COLO668 (cell line): ENCODE results near the gene FTL.

ENCODE experiments used
- DNase-seq: peaks from one replicate; lab custom pipeline; 2025; ENCODE audit not compliant: unreplicated experiment; lab: John Stamatoyannopoulos, UW

FTL gene

GRCh38 chr19:48965806-48966540 is 864 bp downstream of the FTL start:
- DNase-seq = peak; percentile 86

GRCh38 chr19:48966541-48967345 is 1.6 kb downstream of the FTL start:
- DNase-seq = no peak

GRCh38 chr19:48967346-48968178 is 2.5 kb downstream of the FTL start:
- no peak for DNase-seq

DNA sequence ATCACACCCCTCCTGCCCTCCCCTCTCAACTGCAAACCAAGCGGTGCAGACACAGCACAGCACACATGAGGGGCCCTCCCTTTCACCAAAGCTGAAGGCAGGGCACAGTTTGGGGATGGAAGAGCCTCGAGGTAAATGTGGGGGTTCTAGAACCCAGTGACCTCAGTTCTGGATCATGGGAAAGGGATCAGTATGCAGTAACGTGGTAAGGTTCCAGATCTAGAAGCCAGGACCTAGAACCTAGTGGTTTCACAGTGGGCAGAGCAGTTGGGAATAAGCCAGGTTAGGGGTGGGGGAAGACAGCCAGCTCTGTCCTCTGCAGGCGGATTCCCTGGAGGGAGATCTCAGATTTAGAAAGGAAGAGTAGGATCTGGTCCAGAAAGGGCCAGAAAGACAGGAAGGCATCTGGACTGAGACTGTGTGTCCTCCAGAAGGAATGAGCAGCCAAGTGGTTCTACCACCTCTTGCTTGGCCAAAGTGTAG is 3.1 kb downstream of the FTL start:
- no peak for DNase-seq

- DNase-seq = no peak
Measured at GRCh38 chr19:48968813-48969218, 3.7 kb downstream of the FTL start.

- DNase-seq = no peak
Measured at GRCh38 chr19:48969276-48970138, 4.4 kb downstream of the FTL start.

GRCh38 chr19:48970139-48970766 is 5.1 kb downstream of the FTL start:
- DNase-seq = no peak

DNA sequence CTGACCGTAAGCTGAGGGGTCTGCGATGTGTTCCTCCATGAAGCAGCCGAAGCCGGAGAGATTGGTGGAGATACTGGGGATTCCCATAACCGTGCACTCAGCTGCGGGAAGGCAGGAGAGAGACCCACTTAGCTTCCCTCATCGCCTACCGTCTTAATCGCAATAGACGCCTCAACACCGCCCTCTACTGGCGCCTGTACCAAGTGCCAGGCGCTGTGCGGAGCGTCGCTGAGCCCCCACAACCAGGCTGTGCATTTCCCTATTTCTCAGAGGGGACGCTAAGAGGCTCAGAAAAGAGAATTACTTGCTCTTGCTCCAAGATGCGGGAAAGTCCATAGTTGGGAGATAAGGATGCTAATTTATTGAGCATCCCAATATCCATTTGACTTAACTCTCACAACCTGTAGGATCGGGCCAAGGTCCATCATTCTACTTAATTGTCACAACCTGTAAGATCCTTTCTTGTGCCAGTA is 5.8 kb downstream of the FTL start:
- peak; percentile 81 for DNase-seq

DNA sequence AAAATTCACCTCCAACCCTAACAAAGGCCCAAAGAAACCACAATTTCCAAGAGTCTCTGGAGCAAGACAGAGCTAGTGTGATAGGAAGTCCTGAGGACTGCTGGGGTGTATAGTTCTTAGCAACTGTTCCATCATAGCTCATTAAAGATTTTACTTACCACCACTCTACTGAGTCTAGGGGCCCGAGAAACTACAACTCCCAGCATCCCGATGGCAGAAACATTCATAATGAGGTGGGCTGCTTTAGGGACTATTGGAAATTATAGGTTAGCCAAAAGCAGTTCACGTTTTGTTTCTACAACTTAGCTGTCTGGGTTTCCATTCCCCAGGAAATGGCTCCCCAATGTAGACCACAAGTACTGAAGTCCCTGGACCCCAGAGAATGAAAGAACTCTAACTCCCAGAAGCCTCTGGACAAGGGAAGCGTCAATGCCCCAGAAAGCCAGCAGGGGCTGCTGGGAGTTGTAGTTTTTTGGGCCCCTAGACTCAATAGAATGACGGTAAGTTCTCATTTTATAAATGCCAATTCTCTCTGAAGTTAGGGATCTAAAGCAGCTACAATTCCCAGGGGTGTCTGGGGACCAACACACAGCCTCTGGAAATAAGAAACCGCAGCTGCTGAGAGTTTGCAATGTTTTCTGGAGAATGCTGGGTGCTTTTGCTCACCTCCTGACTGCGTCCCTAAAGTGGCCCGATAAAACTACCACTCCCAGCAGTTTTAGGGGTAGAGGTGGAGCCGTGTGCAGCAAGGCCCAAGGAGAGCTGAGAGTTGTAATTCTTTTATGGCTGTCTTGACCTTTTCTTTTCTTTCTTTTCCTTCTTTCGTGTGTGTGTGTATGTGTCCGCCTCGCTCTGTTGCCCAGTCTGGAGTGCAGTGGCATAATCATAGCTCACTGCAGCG is 11.1 kb downstream of the FTL start:
- peak; percentile 28 for DNase-seq

DNA sequence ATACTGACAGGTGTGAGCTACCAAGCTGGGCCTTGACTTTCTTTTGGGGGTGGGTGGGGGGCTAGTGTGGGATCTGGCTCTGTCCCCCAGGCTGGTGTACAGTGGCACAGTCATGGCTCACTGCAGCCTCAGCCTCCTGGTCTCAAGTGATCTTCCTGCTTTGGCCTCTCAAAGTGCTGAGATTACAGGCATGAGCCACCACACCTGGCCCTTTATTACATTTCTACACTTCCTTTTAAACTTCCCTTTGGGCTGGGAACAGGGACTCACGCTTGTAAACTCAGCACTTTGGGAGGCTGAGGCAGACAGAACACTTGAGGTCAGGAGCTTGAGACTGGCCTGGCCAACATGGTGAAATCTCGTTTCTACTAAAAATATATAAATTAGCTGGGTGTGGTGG is 12.0 kb downstream of the FTL start:
- DNase-seq = no peak

GRCh38 chr19:48982280-48982679 is 17.2 kb downstream of the FTL start:
- no peak for DNase-seq

- no peak for DNase-seq
Measured at GRCh38 chr19:48985711-48986110, 20.6 kb downstream of the FTL start.

DNA sequence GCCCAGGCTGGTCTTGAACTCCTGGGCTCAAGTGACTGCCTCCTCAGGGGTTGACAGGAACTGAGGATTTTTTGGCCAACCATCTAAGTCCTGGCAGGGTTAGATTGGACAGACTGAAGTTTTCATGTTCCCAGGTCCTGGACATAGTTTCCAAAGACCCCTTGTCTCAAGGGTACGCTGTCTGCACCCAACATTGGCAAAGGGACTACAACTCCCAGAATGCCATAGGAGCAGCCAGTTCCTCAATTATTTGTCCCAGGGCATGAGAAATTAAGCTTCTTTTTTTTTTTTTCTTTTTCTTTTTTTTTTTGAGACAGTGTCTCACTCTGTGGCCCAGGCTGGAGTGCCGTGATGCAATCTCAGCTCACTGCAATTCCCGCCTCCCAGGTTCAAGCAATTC is 21.1 kb downstream of the FTL start:
- DNase-seq = no peak

- DNase-seq = no peak
Measured at GRCh38 chr19:48987323-48987722, 22.2 kb downstream of the FTL start.

- DNase-seq = no peak
Measured at GRCh38 chr19:48988286-48988685, 23.2 kb downstream of the FTL start.

GRCh38 chr19:48988860-48989259 is 23.8 kb downstream of the FTL start:
- no peak for DNase-seq

GRCh38 chr19:48989701-48990291 is 24.7 kb downstream of the FTL start:
- DNase-seq = no peak

DNA sequence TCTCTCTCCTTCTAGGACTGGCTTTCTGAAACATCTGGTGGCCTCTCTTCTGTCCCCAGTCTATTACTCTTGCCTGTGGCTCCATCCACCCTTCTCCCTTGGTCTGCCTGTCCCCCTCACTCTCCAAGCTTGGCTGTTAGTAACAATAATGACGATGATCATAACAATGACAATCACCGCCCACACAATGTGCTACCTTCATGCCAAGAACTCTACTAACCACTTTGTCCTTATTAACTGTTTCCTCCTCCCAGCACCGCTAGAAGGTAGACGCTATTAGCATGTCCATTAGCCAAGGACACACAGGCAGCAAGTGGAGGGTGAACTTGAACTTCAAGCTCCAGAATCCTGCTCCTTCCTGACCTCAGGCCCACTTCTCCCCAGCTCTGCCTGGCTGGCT is 25.3 kb downstream of the FTL start:
- DNase-seq = no peak
